ENCODE measurements around the gene MYO3B. TPM values are rescaled to one million over a fixed set of nuclear protein-coding genes. Genes with fewer than 3 reads are reported as not detected.

MYO3B gene
- total and polyA plus RNA-seq, 2 of the 8 experiments (the other 6 are each of a cell fraction or from before 2014, with no cell fraction given): 0.17 to 0.19 TPM

DNA sequence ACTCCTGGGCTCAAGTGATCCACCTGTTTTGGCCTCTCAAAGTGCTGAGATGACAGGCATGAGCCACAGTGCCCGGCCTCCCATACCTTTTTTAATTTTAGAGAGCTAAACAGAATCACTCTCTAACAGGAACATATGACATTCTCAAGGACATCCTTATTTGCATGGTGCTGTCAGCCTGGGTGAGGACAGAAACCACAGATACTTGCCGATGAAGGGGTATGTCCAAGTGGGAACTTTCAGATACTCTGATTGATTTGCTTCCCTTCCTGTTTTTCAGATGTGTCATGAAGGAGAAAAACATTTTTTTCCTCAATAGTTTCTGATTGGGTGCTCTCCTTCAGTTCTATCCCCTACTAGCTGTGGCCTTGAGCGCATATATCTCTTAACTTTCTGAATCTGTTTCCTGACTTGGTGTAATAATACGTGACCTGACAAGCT, 49.6 kb downstream of the MYO3B start:
- Histone ChIP-seq H3K4ac (replicated peaks; ENCODE audit: insufficient read length, low read depth, low read length) (no peak overlapping the region), H3K14ac (ENCODE audit: insufficient read length) (no peak overlapping the region), H2BK15ac (ENCODE audit: low read length) (no peak overlapping the region), H2BK120ac (replicated peaks; ENCODE audit: low read depth, low read length) (no peak overlapping the region), H3K4me1 (replicated peaks in 1 of 4; ENCODE audit: control insufficient read depth in 3 of 4, insufficient read depth in 4 of 4, low read length in 3 of 4) (peaks cover 0 to 4% (median 2%) of the 10 kb centered on the region in 4 experiments; a peak in 2 of 7 replicates), H3K79me1 (ENCODE audit: low read depth, low read length) (no peaks in the 10 kb centered on the region), H3K56ac (replicated peaks; ENCODE audit: insufficient read length, low read depth, low read length) (no peak overlapping the region), H2BK20ac (ENCODE audit: low read length) (no peak overlapping the region), H2BK5ac (ENCODE audit: low read depth, low read length) (no peak overlapping the region), H2AFZ (ENCODE audit: low read length) (0 out of 2 replicates have a peak overlapping the region, but pooled peaks have one; percentile 17), H3K27me3 (replicated peaks in 1 of 4; ENCODE audit: control insufficient read depth in 3 of 4, extremely low read depth in 1 of 4, insufficient read depth in 3 of 4, low read length in 3 of 4) (no peaks in the 10 kb centered on the region), H4K91ac (replicated peaks; ENCODE audit: insufficient read length, low read length) (no peak overlapping the region), H3K18ac (ENCODE audit: extremely low read depth, low read length) (no peak overlapping the region), H4K5ac (ENCODE audit: insufficient read length, low read depth, low read length) (no peak overlapping the region), H3K79me2 (ENCODE audit: control insufficient read depth in 1 of 2, insufficient read depth in 2 of 2, low read length in 2 of 2) (no peaks in the 10 kb centered on the region), H4K20me1 (replicated peaks in 1 of 2; ENCODE audit: control insufficient read depth in 1 of 2, insufficient read depth in 2 of 2, low read length in 2 of 2) (no peaks in the 10 kb centered on the region), H4K8ac (ENCODE audit: extremely low read depth, insufficient read depth, low read length) (no peak overlapping the region), H2BK12ac (ENCODE audit: low read depth, low read length) (no peak overlapping the region), H2AK5ac (ENCODE audit: low read depth, low read length) (no peak overlapping the region), H3K23me2 (ENCODE audit: low read depth, low read length) (no peaks in the 10 kb centered on the region), H3K23ac (ENCODE audit: insufficient read length) (no peak overlapping the region), H3K27ac (ENCODE audit: low read depth, low read length) (no peak overlapping the region), H3K36me3 (ENCODE audit: control insufficient read depth in 2 of 4, insufficient read depth in 4 of 4, low read length in 3 of 4) (no peaks in the 10 kb centered on the region), H3K9ac (replicated peaks in 1 of 4; ENCODE audit: extremely low read depth in 1 of 4, low read depth in 3 of 4, low read length in 3 of 4) (no peak overlapping the region), H3K4me2 (ENCODE audit: insufficient read depth in 1 of 2, low read depth in 2 of 2, low read length in 2 of 2) (no peak overlapping the region), H3K9me3 (ENCODE audit: insufficient read depth in 2 of 2, low read depth in 1 of 2, low read length in 1 of 2) (no peaks in the 10 kb centered on the region), H3K4me3 (ENCODE audit: extremely low read depth in 1 of 4, insufficient read depth in 2 of 4, low read depth in 3 of 4, low read length in 4 of 4) (no peak overlapping the region)
- ChIA-PET CTCF (ENCODE audit: partially characterized antibody) (interaction anchor here (1.0 to 1.2 kb wide), 2 partner anchors 8 to 173 kb away, joined by 4 read pairs; no protein-coding TSS in a partner anchor), POLR2A (ENCODE audit: partially characterized antibody) (no interaction called here)
- FAIRE-seq (no peak), DNase-seq (ENCODE audit: low read depth in 1 of 2, low spot score in 2 of 2) (no peak)
- 93% methylated on average over 4 of the region's 4 CpGs; no CpG with 5 or more reads in 1 of the 2 experiments for WGBS, 2 experiments (ENCODE audit: extremely low coverage in 1 of 2, insufficient coverage in 1 of 2, insufficient read length in 1 of 2, insufficient replicate concordance in 2 of 2, low coverage in 1 of 2, low lambda C conversion rate in 2 of 2, missing lambda C conversion rate in 1 of 2)
- TF ChIP-seq TBP (IDR thresholded peaks at IDR 0.05; ENCODE audit: low read depth, low read length) (no peak), BRCA1 (IDR thresholded peaks at IDR 0.05; ENCODE audit: low read depth, low read length) (no peak), POU5F1 (IDR thresholded peaks at IDR 0.05; ENCODE audit: low read depth, low read length) (no peak), BCL11A (IDR thresholded peaks at IDR 0.05; ENCODE audit: low read depth in 2 of 2, low read length in 2 of 2) (no peak), BACH1 (IDR thresholded peaks at IDR 0.05; ENCODE audit: low read length) (no peak), TCF12 (IDR thresholded peaks at IDR 0.05; ENCODE audit: low read depth, low read length) (no peak), CBX5 (IDR thresholded peaks at IDR 0.05; ENCODE audit: low read depth, low read length) (no peak), PHF8 (conservative IDR thresholded peaks at IDR 0.05; ENCODE audit: low read depth, low read length) (no peak), CBX8 (IDR thresholded peaks at IDR 0.05; ENCODE audit: borderline replicate concordance, low read depth, low read length) (no peak), EP300 (IDR thresholded peaks at IDR 0.05; ENCODE audit: borderline replicate concordance in 1 of 2, low read depth in 2 of 2, low read length in 2 of 2) (no peak), EZH2 (IDR thresholded peaks at IDR 0.05; ENCODE audit: low read depth, low read length, severe bottlenecking) (no peak), E2F6 (IDR thresholded peaks at IDR 0.05) (no peak)
- TF ChIP-seq, protein P1, sequence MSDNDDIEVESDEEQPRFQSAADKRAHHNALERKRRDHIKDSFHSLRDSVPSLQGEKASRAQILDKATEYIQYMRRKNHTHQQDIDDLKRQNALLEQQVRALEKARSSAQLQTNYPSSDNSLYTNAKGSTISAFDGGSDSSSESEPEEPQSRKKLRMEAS (IDR thresholded peaks at IDR 0.05): no peak
